HL-60/S4 (cell line): ENCODE data around the gene IFT81.
"Not testable (repeated sequence)": the region's sequence is repeated elsewhere in the genome, so short reads cannot be mapped to it uniquely, and the experiment has no call there.

Experiments used
- in situ Hi-C: fragments of 300-500 bp; cut with MboI; formaldehyde crosslinking; loops from 2 replicates; pipeline ENCODE4 v1.14.3; 2022; ENCODE audit warnings: low sequenced_read_pairs

IFT81 gene

GRCh38 chr12:110107369-110108281 is 16.5 kb upstream of the IFT81 start:
- in situ Hi-C loops: loop anchor here (10.0 kb wide), 1 partner anchor 317 kb away; no protein-coding TSS in a partner anchor

GRCh38 chr12:110108309-110109036 is 15.7 kb upstream of the IFT81 start:
- in situ Hi-C loops: loop anchor here (10.0 kb wide), 1 partner anchor 316 kb away; no protein-coding TSS in a partner anchor

GRCh38 chr12:110109037-110109836 is 14.9 kb upstream of the IFT81 start:
- in situ Hi-C loops: loop anchor here (10.0 kb wide), 1 partner anchor 316 kb away; no protein-coding TSS in a partner anchor

- in situ Hi-C loops: loop anchor here (10.0 kb wide), 1 partner anchor 315 kb away; no protein-coding TSS in a partner anchor
These were observed 14.2 kb upstream of the IFT81 start for GRCh38 chr12:110109837-110110535.

- in situ Hi-C loops: no loop called here
These were observed 12.5 kb upstream of the IFT81 start for GRCh38 chr12:110111476-110112334.

GRCh38 chr12:110112335-110112660 is 11.9 kb upstream of the IFT81 start:
- in situ Hi-C loops: no loop called here

- in situ Hi-C loops: no loop called here
These were observed 9.6 kb upstream of the IFT81 start for GRCh38 chr12:110114528-110114937.

- in situ Hi-C loops: no loop called here
These were observed 8.5 kb upstream of the IFT81 start for GRCh38 chr12:110115675-110116074.

- in situ Hi-C loops: no loop called here
These were observed 7.5 kb upstream of the IFT81 start for GRCh38 chr12:110116623-110117022.

GRCh38 chr12:110117210-110117609 is 6.9 kb upstream of the IFT81 start:
- in situ Hi-C loops: not testable (repeated sequence)

GRCh38 chr12:110117956-110118685 is 6.0 kb upstream of the IFT81 start:
- in situ Hi-C loops: no loop called here

GRCh38 chr12:110122929-110123328 is 1.2 kb upstream of the IFT81 start:
- in situ Hi-C loops: no loop called here

GRCh38 chr12:110123919-110124268 is 263 bp upstream of the IFT81 start:
- in situ Hi-C loops: no loop called here

- in situ Hi-C loops: no loop called here
These were observed 2.4 kb downstream of the IFT81 start for GRCh38 chr12:110126557-110126956.

GRCh38 chr12:110134691-110135411 is 10.7 kb downstream of the IFT81 start:
- in situ Hi-C loops: no loop called here

GRCh38 chr12:110135806-110136205 is 11.6 kb downstream of the IFT81 start:
- in situ Hi-C loops: no loop called here

- in situ Hi-C loops: no loop called here
These were observed 13.6 kb downstream of the IFT81 start for GRCh38 chr12:110137786-110138185.

GRCh38 chr12:110141389-110141788 is 17.2 kb downstream of the IFT81 start:
- in situ Hi-C loops: no loop called here
